ENCODE data around the gene STK17A.

STK17A gene

GRCh38 chr7:43615558-43616145 is 32.7 kb downstream of the STK17A start:
- Histone ChIP-seq H3K27ac (no peak overlapping the region), H3K4me2 (no peak overlapping the region), H2AFZ (ENCODE audit: low read depth) (no peak overlapping the region), H3K27me3 (ENCODE audit: insufficient read depth, low read depth) (no peaks in the 10 kb centered on the region), H3K4me3 (IDR thresholded peaks at IDR 0.05; ENCODE audit: insufficient read depth, low read depth, low read length) (no peak overlapping the region), H4K20me1 (ENCODE audit: insufficient read depth) (peaks cover 22% of the 10 kb centered on the region), H3K9ac (no peak overlapping the region), H3K36me3 (ENCODE audit: insufficient read depth) (peaks cover 10% of the 10 kb centered on the region; the same call in 1 of the 2 replicates), H3K79me2 (ENCODE audit: insufficient read depth, low read depth) (peaks cover 84% of the 10 kb centered on the region; the same call in 1 of the 2 replicates), H3K4me1 (ENCODE audit: low read depth, poor library complexity, severe bottlenecking) (peaks cover 27% of the 10 kb centered on the region)
- no peak for TF ChIP-seq CTCF (conservative IDR thresholded peaks at IDR 0.05; ENCODE audit: low read depth, low read length)

GRCh38 chr7:43616977-43617376 is 34.1 kb downstream of the STK17A start:
- peaks cover 21% of the 10 kb centered on the region for H3K4me1 ChIP-seq (ENCODE audit: low read depth, poor library complexity, severe bottlenecking)
- peaks cover 1% of the 10 kb centered on the region; the same call in 1 of the 2 replicates for H3K36me3 ChIP-seq (ENCODE audit: insufficient read depth)
- H3K27ac ChIP-seq, result no peak overlapping the region
- TF ChIP-seq CTCF (conservative IDR thresholded peaks at IDR 0.05; ENCODE audit: low read depth, low read length), result no peak
- H3K4me3 ChIP-seq (IDR thresholded peaks at IDR 0.05; ENCODE audit: insufficient read depth, low read depth, low read length), result no peak overlapping the region
- no peaks in the 10 kb centered on the region for H3K27me3 ChIP-seq (ENCODE audit: insufficient read depth, low read depth)
- H3K79me2 ChIP-seq (ENCODE audit: insufficient read depth, low read depth), result peaks cover 79% of the 10 kb centered on the region; the same call in 1 of the 2 replicates
- H3K4me2 ChIP-seq, result no peak overlapping the region
- H2AFZ ChIP-seq (ENCODE audit: low read depth), result no peak overlapping the region
- peaks cover 16% of the 10 kb centered on the region for H4K20me1 ChIP-seq (ENCODE audit: insufficient read depth)
- no peak overlapping the region for H3K9ac ChIP-seq

GRCh38 chr7:43618073-43618472 is 35.2 kb downstream of the STK17A start:
- no peak overlapping the region for H3K27ac ChIP-seq
- TF ChIP-seq CTCF (conservative IDR thresholded peaks at IDR 0.05; ENCODE audit: low read depth, low read length), result no peak
- no peaks in the 10 kb centered on the region for H3K27me3 ChIP-seq (ENCODE audit: insufficient read depth, low read depth)
- H3K79me2 ChIP-seq (ENCODE audit: insufficient read depth, low read depth), result peaks cover 72% of the 10 kb centered on the region; the same call in 1 of the 2 replicates
- H3K4me2 ChIP-seq, result no peak overlapping the region
- no peak overlapping the region for H3K9ac ChIP-seq
- H4K20me1 ChIP-seq (ENCODE audit: insufficient read depth), result peaks cover 11% of the 10 kb centered on the region
- no peak overlapping the region for H2AFZ ChIP-seq (ENCODE audit: low read depth)
- no peak overlapping the region for H3K4me3 ChIP-seq (IDR thresholded peaks at IDR 0.05; ENCODE audit: insufficient read depth, low read depth, low read length)
- peaks cover 21% of the 10 kb centered on the region for H3K4me1 ChIP-seq (ENCODE audit: low read depth, poor library complexity, severe bottlenecking)
- no peaks in the 10 kb centered on the region; the same call in 1 of the 2 replicates for H3K36me3 ChIP-seq (ENCODE audit: insufficient read depth)

GRCh38 chr7:43619213-43620012 is 36.5 kb downstream of the STK17A start:
- H3K27ac ChIP-seq, result no peak overlapping the region
- peaks cover 7% of the 10 kb centered on the region for H4K20me1 ChIP-seq (ENCODE audit: insufficient read depth)
- peaks cover 6% of the 10 kb centered on the region; the same call in 1 of the 2 replicates for H3K36me3 ChIP-seq (ENCODE audit: insufficient read depth)
- H3K4me2 ChIP-seq, result no peak overlapping the region
- no peak overlapping the region for H3K9ac ChIP-seq
- H3K27me3 ChIP-seq (ENCODE audit: insufficient read depth, low read depth), result no peaks in the 10 kb centered on the region
- H3K4me1 ChIP-seq (ENCODE audit: low read depth, poor library complexity, severe bottlenecking), result peaks cover 31% of the 10 kb centered on the region
- TF ChIP-seq CTCF (conservative IDR thresholded peaks at IDR 0.05; ENCODE audit: low read depth, low read length), result no peak
- H3K4me3 ChIP-seq (IDR thresholded peaks at IDR 0.05; ENCODE audit: insufficient read depth, low read depth, low read length), result no peak overlapping the region
- peaks cover 65% of the 10 kb centered on the region; the same call in 1 of the 2 replicates for H3K79me2 ChIP-seq (ENCODE audit: insufficient read depth, low read depth)
- no peak overlapping the region for H2AFZ ChIP-seq (ENCODE audit: low read depth)
